K562 (cell line): ENCODE data around the gene MAPRE2. TPM values are rescaled to one million over a fixed set of nuclear protein-coding genes. Genes with fewer than 3 reads are reported as not detected.

Experiments used
- ATAC-seq: fragments of 200-7000 bp; cut with Tn5 transposase; 3 replicates; pipeline ENCODE4 v1.9.1; 2020; ENCODE audit warnings: moderate library complexity
- BruUV-seq: library from RNA; stranded (reverse); fragments of 400-500 nt; replicated peaks from 2 replicates; lab custom pipeline; 2021; lab: Mats Ljungman, UMichigan
- CTCF ChIA-PET: fragments of 300-600 bp; formaldehyde crosslinking; extraction: SDS; loops from one replicate; lab custom pipeline; 2021; ENCODE audit warnings: low intra/inter-chr PET ratio; lab: Yijun Ruan, JAX
- POLR2A ChIA-PET: fragments of 300-600, 350-650 bp; sonication (Branson Sonifier 250); formaldehyde crosslinking; extraction: SDS; loops from one replicate; lab custom pipeline; 2021; ENCODE audit warnings: antibody characterized with exemption, inconsistent platforms; lab: Yijun Ruan, JAX
- DNase-seq, 4 experiments: peaks; one replicate each; pipeline versions ENCODE4 v3.0.0 to v3.0.0-alpha.2; 2011 to 2018; ENCODE audit warnings: low spot score in 3 of 4, mixed read lengths in 3 of 4; ENCODE audit errors: extremely low read depth in 1 of 4
- FAIRE-seq: peaks from 2 replicates; lab custom pipeline; 2011; peaks lifted over from hg19 to GRCh38; lab: Jason Lieb, UNC
- H2AFZ ChIP-seq: 2 replicates; pipeline ENCODE4 v1.6.0; 2011; ENCODE audit warnings: low read depth, low read length, control low read depth, inconsistent platforms
- H3K27ac ChIP-seq: fragments of 200-600 bp; 3 replicates; pipeline ENCODE4 v1.8.0; 2011; ENCODE audit warnings: low read depth, mild to moderate bottlenecking, control low read depth, inconsistent platforms, low read length, moderate library complexity, mixed read lengths; ENCODE audit errors: extremely low read depth
- H3K27me3 ChIP-seq, 2 experiments: fragments of 300-600 bp in 1 of 2; 2 replicates in 1 of 2; 3 replicates in 1 of 2; pipeline versions ENCODE4 v1.6.0 to v1.8.0; 2011; ENCODE audit warnings: inconsistent platforms in 2 of 2, low read length in 2 of 2, mild to moderate bottlenecking in 1 of 2, mixed read lengths in 1 of 2, moderate library complexity in 1 of 2; ENCODE audit not compliant: control insufficient read depth in 2 of 2, insufficient read depth in 2 of 2
- H3K36me3 ChIP-seq: fragments of 300-600 bp; 3 replicates; pipeline ENCODE4 v1.8.0; 2011; ENCODE audit warnings: mild to moderate bottlenecking, low read length, inconsistent platforms; ENCODE audit not compliant: control insufficient read depth, insufficient read depth
- H3K4me1 ChIP-seq, 2 experiments: fragments of 200-600 bp in 1 of 2; replicated peaks in 1 of 2; 2 replicates in 1 of 2; 3 replicates in 1 of 2; pipeline versions ENCODE4 v1.5.1 to v1.8.0; 2011; ENCODE audit warnings: inconsistent platforms in 2 of 2, low read length in 2 of 2, mild to moderate bottlenecking in 1 of 2, mixed read lengths in 1 of 2, moderate library complexity in 1 of 2; ENCODE audit not compliant: control insufficient read depth in 2 of 2, insufficient read depth in 2 of 2
- H3K4me2 ChIP-seq: 2 replicates; pipeline ENCODE4 v1.6.1; 2011; ENCODE audit warnings: low read length, control low read depth, inconsistent platforms, mixed read lengths; ENCODE audit not compliant: insufficient read depth
- H3K4me3 ChIP-seq: fragments of 200-600 bp; sonication (generic), shearing (Covaris generic); 2 replicates; pipeline ENCODE4 v1.5.1; 2016; ENCODE audit warnings: control low read depth, inconsistent platforms
- H3K79me2 ChIP-seq: fragments of 200-600 bp; 3 replicates; pipeline ENCODE4 v1.8.0; 2011; ENCODE audit warnings: low read length, inconsistent platforms; ENCODE audit not compliant: control insufficient read depth, insufficient read depth
- H3K9ac ChIP-seq, 2 experiments: 2 replicates each; pipeline versions ENCODE4 v1.6.0 to v1.6.1; 2011; ENCODE audit warnings: low read depth in 2 of 2, low read length in 2 of 2, control low read depth in 1 of 2, inconsistent platforms in 1 of 2, mild to moderate bottlenecking in 1 of 2, mixed read lengths in 1 of 2; ENCODE audit not compliant: insufficient read depth in 1 of 2
- H3K9me1 ChIP-seq: one replicate; pipeline ENCODE4 v1.6.0; 2011; ENCODE audit warnings: inconsistent platforms, mild to moderate bottlenecking, low read length, moderate library complexity; ENCODE audit not compliant: control insufficient read depth, insufficient read depth
- H3K9me3 ChIP-seq: replicated peaks from 2 replicates; pipeline ENCODE4 v1.5.1; 2011; ENCODE audit warnings: low read depth, low read length, inconsistent platforms; ENCODE audit not compliant: control insufficient read depth, insufficient read depth
- H4K20me1 ChIP-seq: replicated peaks from 2 replicates; pipeline ENCODE4 v1.6.1; 2011; ENCODE audit warnings: low read length, inconsistent platforms, mixed read lengths; ENCODE audit not compliant: control insufficient read depth, insufficient read depth
- DDX20 ChIP-seq: fragments of 450-650 bp; IDR thresholded peaks from 2 replicates; pipeline ENCODE4 v1.6.1; 2016; ENCODE audit warnings: missing genetic modification characterization, low read depth, mild to moderate bottlenecking, missing compliant biosample characterization, moderate library complexity
- in situ Hi-C: fragments of 300-500 bp; cut with MboI; formaldehyde crosslinking; loops from 4 replicates; pipeline ENCODE4 v1.15.0; 2018; ENCODE audit warnings: inconsistent platforms, mixed read lengths
- intact Hi-C: fragments of 100-400 bp; cut with micrococcal nuclease; formaldehyde crosslinking; loops from 2 replicates; pipeline ENCODE4 v1.14.2; 2022
- polyA plus RNA-seq, 8 experiments: library from polyadenylated mRNA; depleted of rRNA in 4 of 8; stranded (reverse) in 5 of 8; unstranded in 3 of 8; fragments of >200 nt; fragmentation: Nextera tagmentation in 2 of 8; fragmentation: Illumina TruSeq in 1 of 8; extraction: Ambion mirVana in 2 of 8; extraction: Trizol in 1 of 8; gene quantifications; 2 replicates each; pipeline versions ENCODE4 v1.2.1 to v1.2.3, GENCODE V29; 2011 to 2014; ENCODE audit warnings: inconsistent platforms in 1 of 8, missing spikeins in 1 of 8
- total RNA-seq, 7 experiments: library from RNA; depleted of rRNA in 6 of 7; stranded (reverse); fragments of >200 nt in 6 of 7; fragmentation: Illumina TruSeq in 2 of 7; extraction: Trizol in 2 of 7; gene quantifications; 2 replicates each; pipeline versions ENCODE4 v1.2.1 to v1.2.3, GENCODE V29; 2011 to 2021; ENCODE audit warnings: low replicate concordance in 1 of 7
- TF ChIP-seq, protein P1 (sequence below): sonication (generic); formaldehyde crosslinking; IDR thresholded peaks from 2 replicates; pipeline ENCODE4 v1.8.0; 2022; ENCODE audit warnings: missing genetic modification reagents, mild to moderate bottlenecking, moderate library complexity, borderline replicate concordance
- TF ChIP-seq, protein P2 (sequence below): IDR thresholded peaks from 2 replicates; pipeline ENCODE4 v1.6.1; 2016; ENCODE audit warnings: missing genetic modification characterization, missing compliant biosample characterization

The MAPRE2 gene
- total and polyA plus RNA-seq, 9 of the 15 experiments (the other 6 are each of a cell fraction or from before 2014, with no cell fraction given): 32.3 to 70.7 (median 40.7) TPM

DNA sequence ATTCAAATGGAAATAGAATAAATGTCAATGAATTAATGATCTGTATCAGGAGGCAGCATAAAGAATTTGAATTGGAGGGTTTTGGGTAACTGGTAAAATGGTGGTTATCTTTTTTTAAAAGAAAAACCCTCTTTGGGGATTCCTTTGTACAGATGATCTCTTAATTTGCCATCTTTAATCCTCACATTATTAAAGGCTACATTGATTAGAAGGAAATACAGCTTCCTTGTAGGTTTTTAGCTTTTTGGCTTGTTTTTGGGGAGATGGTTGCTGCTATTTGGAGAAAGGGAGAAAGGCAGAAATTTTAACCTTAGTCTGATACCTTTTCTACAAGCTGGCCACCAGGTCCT lies 600 bp upstream of the MAPRE2 start:
- intact Hi-C loops: loop anchor here (5.0 to 10.0 kb wide), 4 partner anchors 56 to 304 kb away; partner anchors contain the start of gene ZNF24
- FAIRE-seq: no peak
- no peaks in the 10 kb centered on the region for H4K20me1 ChIP-seq
- no peaks in the 10 kb centered on the region for H3K36me3 ChIP-seq
- TF ChIP-seq, protein P1, sequence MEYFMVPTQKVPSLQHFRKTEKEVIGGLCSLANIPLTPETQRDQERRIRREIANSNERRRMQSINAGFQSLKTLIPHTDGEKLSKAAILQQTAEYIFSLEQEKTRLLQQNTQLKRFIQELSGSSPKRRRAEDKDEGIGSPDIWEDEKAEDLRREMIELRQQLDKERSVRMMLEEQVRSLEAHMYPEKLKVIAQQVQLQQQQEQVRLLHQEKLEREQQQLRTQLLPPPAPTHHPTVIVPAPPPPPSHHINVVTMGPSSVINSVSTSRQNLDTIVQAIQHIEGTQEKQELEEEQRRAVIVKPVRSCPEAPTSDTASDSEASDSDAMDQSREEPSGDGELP (CRISPR knock-in tag): no peak
- TF ChIP-seq, protein P2, sequence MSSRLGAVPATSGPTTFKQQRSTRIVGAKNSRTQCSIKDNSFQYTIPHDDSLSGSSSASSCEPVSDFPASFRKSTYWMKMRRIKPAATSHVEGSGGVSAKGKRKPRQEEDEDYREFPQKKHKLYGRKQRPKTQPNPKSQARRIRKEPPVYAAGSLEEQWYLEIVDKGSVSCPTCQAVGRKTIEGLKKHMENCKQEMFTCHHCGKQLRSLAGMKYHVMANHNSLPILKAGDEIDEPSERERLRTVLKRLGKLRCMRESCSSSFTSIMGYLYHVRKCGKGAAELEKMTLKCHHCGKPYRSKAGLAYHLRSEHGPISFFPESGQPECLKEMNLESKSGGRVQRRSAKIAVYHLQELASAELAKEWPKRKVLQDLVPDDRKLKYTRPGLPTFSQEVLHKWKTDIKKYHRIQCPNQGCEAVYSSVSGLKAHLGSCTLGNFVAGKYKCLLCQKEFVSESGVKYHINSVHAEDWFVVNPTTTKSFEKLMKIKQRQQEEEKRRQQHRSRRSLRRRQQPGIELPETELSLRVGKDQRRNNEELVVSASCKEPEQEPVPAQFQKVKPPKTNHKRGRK (tag): peak; percentile 68; the same call in 1 of the 2 replicates
- TF ChIP-seq DDX20 (tag): 0 out of 2 replicates have a peak, but pooled peaks have one; percentile 16
- H3K27ac ChIP-seq: peak overlapping the region; percentile 43
- H3K4me2 ChIP-seq: peak overlapping the region; percentile 71
- H3K9ac ChIP-seq: peak overlapping the region in 1 of 2 experiments; percentile 51; a peak in 2 of 4 replicates
- no TSS peak for BruUV-seq
- CTCF ChIA-PET: no interaction called here
- H3K27me3 ChIP-seq: no peaks in the 10 kb centered on the region
- peak overlapping the region; percentile 96 for H2AFZ ChIP-seq
- peaks cover 41% of the 10 kb centered on the region for H3K79me2 ChIP-seq
- no peak for ATAC-seq
- POLR2A ChIA-PET: interaction anchor here (1.0 to 3.2 kb wide), 6 partner anchors 10 to 98 kb away, joined by 3 to 21 read pairs (median 7); no protein-coding TSS in a partner anchor
- DNase-seq: no peak
- peak overlapping the region; percentile 55; the same call in 1 of the 2 replicates for H3K4me3 ChIP-seq
- peaks cover 12 to 41% of the 10 kb centered on the region in 2 experiments for H3K4me1 ChIP-seq
- in situ Hi-C loops: no loop called here
- H3K9me3 ChIP-seq: no peaks in the 10 kb centered on the region
- no peaks in the 10 kb centered on the region for H3K9me1 ChIP-seq
